SK-N-SH (cell line): ENCODE measurements around the gene IQCE. TPM values are rescaled to one million over a fixed set of nuclear protein-coding genes. Genes with fewer than 3 reads are reported as not detected.

Experiments used
- CTCF ChIA-PET: fragments of 300-600, 350-600 bp; formaldehyde crosslinking; extraction: SDS; loops from one replicate; lab custom pipeline; 2021; lab: Yijun Ruan, JAX
- POLR2A ChIA-PET: fragments of 350-600 bp; sonication (Branson Sonifier 250); formaldehyde crosslinking; extraction: SDS; loops from one replicate; lab custom pipeline; 2020; ENCODE audit warnings: antibody characterized with exemption, inconsistent platforms; lab: Yijun Ruan, JAX
- DNase-seq: peaks from one replicate; pipeline ENCODE4 v3.0.0; 2012
- H2AFZ ChIP-seq: fragments of 200-600 bp; sonication (generic); 2 replicates; pipeline ENCODE4 v1.8.1; 2016; ENCODE audit warnings: antibody characterized with exemption, mild to moderate bottlenecking, low read depth
- H3F3A ChIP-seq: fragments of 200-600 bp; sonication (generic); replicated peaks from 2 replicates; pipeline ENCODE3; 2016; ENCODE audit warnings: antibody characterized with exemption, mild to moderate bottlenecking; ENCODE audit not compliant: insufficient read depth
- H3K27ac ChIP-seq, 2 experiments: fragments of 200-500 bp in 1 of 2; fragments of 200-600 bp in 1 of 2; sonication (Bioruptor generic) in 1 of 2; sonication (generic), shearing (Covaris generic) in 1 of 2; 2 replicates each; pipeline versions ENCODE4 v1.5.1 to v1.6.1; 2014 to 2016; ENCODE audit warnings: low read depth in 2 of 2, inconsistent platforms in 1 of 2, low read length in 1 of 2, mild to moderate bottlenecking in 1 of 2, mixed read lengths in 1 of 2
- H3K27me3 ChIP-seq: fragments of 200-600 bp; sonication (generic), shearing (Covaris generic); 2 replicates; pipeline ENCODE4 v1.6.1; 2016; ENCODE audit warnings: mixed run types; ENCODE audit not compliant: insufficient read depth
- H3K36me3 ChIP-seq, 2 experiments: fragments of 200-500 bp in 1 of 2; fragments of 200-600 bp in 1 of 2; sonication (Bioruptor generic) in 1 of 2; sonication (generic) in 1 of 2; replicated peaks in 1 of 2; 2 replicates each; pipeline versions ENCODE3 to v1.5.1; 2014 to 2016; ENCODE audit warnings: low read length in 1 of 2, mild to moderate bottlenecking in 1 of 2; ENCODE audit not compliant: insufficient read depth in 2 of 2, control insufficient read depth in 1 of 2
- H3K4me1 ChIP-seq, 2 experiments: fragments of 200-500 bp in 1 of 2; fragments of 200-600 bp in 1 of 2; sonication (Bioruptor generic) in 1 of 2; sonication (generic), shearing (Covaris generic) in 1 of 2; 2 replicates each; pipeline versions ENCODE4 v1.5.1 to v1.6.1; 2014 to 2016; ENCODE audit warnings: low read depth in 1 of 2, low read length in 1 of 2, mixed run types in 1 of 2; ENCODE audit not compliant: insufficient read depth in 2 of 2, control insufficient read depth in 1 of 2
- H3K4me2 ChIP-seq: fragments of 200-600 bp; sonication (generic), shearing (Covaris generic); 2 replicates; pipeline ENCODE4 v1.6.1; 2017; ENCODE audit warnings: mixed run types
- H3K4me3 ChIP-seq, 2 experiments: fragments of 200-500 bp in 1 of 2; fragments of 200-600 bp in 1 of 2; sonication (Bioruptor generic) in 1 of 2; sonication (generic), shearing (Covaris generic) in 1 of 2; 2 replicates each; pipeline versions ENCODE4 v1.5.1 to v1.8.1; 2014 to 2016; ENCODE audit warnings: low read depth in 2 of 2, inconsistent platforms in 1 of 2, low read length in 1 of 2, mild to moderate bottlenecking in 1 of 2, mixed read lengths in 1 of 2, moderate library complexity in 1 of 2
- H3K79me2 ChIP-seq: fragments of 200-600 bp; sonication (generic); 2 replicates; pipeline ENCODE4 v1.8.1; 2017; ENCODE audit warnings: mild to moderate bottlenecking; ENCODE audit not compliant: insufficient read depth
- H3K9ac ChIP-seq: fragments of 200-600 bp; sonication (generic); 2 replicates; pipeline ENCODE4 v1.6.1; 2017; ENCODE audit warnings: mixed run types
- H3K9me2 ChIP-seq: fragments of 200-600 bp; sonication (generic); 2 replicates; pipeline ENCODE4 v1.6.1; 2017; ENCODE audit warnings: mixed run types
- H3K9me3 ChIP-seq: fragments of 200-600 bp; sonication (generic); 2 replicates; pipeline ENCODE4 v1.6.1; 2017; ENCODE audit warnings: mixed run types, mild to moderate bottlenecking, moderate library complexity
- H4K20me1 ChIP-seq: fragments of 200-600 bp; sonication (generic); 2 replicates; pipeline ENCODE4 v1.6.1; 2017; ENCODE audit warnings: mild to moderate bottlenecking, mixed run types; ENCODE audit not compliant: insufficient read depth
- EP300 ChIP-seq, 2 experiments: IDR thresholded peaks; 2 replicates each; pipeline versions ENCODE4 v1.4.0 to v1.6.1; 2012; ENCODE audit warnings: borderline replicate concordance in 1 of 2, low read depth in 1 of 2, low read length in 1 of 2
- EZH2phosphoT487 ChIP-seq: fragments of 200-600 bp; sonication (generic); IDR thresholded peaks from 2 replicates; pipeline ENCODE4 v1.6.1; 2017; ENCODE audit warnings: low read depth, mixed run types, mild to moderate bottlenecking, antibody characterized with exemption, moderate library complexity, borderline replicate concordance
- PBX3 ChIP-seq: IDR thresholded peaks from 2 replicates; pipeline ENCODE4; 2012
- POLR2AphosphoS5 ChIP-seq: IDR thresholded peaks from 2 replicates; pipeline ENCODE4 v1.6.1; 2012; ENCODE audit warnings: low read depth, low read length
- RAD21 ChIP-seq: IDR thresholded peaks from 2 replicates; pipeline ENCODE4 v1.6.1; 2012; ENCODE audit warnings: mild to moderate bottlenecking, low read length
- REST ChIP-seq: IDR thresholded peaks from 2 replicates; pipeline ENCODE4 v1.6.1; 2012; ENCODE audit warnings: mild to moderate bottlenecking, low read depth, low read length, moderate library complexity
- TAF1 ChIP-seq: IDR thresholded peaks from 2 replicates; pipeline ENCODE4 v1.6.1; 2012; ENCODE audit warnings: low read depth, mild to moderate bottlenecking, low read length, moderate library complexity, borderline replicate concordance
- USF1 ChIP-seq: IDR thresholded peaks from 2 replicates; pipeline ENCODE4 v1.4.0; 2012; ENCODE audit warnings: low read depth, borderline replicate concordance
- ZBTB33 ChIP-seq: IDR thresholded peaks from 2 replicates; pipeline ENCODE4 v1.4.0; 2012; ENCODE audit warnings: low read depth, borderline replicate concordance
- WGBS: methylation state at CpG from one replicate; pipeline ENCODE4 v1.1.6; 2017; ENCODE audit warnings: low lambda C conversion rate; 5-methylcytosine and 5-hydroxymethylcytosine counted together
- polyA plus RNA-seq, 3 experiments: library from polyadenylated mRNA; depleted of rRNA; stranded (reverse); fragments of >200 nt; gene quantifications; 2 replicates each; pipeline ENCODE4 v1.2.3, GENCODE V29; 2012

The IQCE gene
- polyA plus RNA-seq, 1 of the 3 experiments (the other 2 are of a cell fraction), result 14.4 TPM

- TF ChIP-seq PBX3 (no peak), USF1 (no peak), ZBTB33 (no peak), EP300 (IDR thresholded peaks at IDR 0.05; ENCODE audit: borderline replicate concordance in 1 of 2, low read depth in 1 of 2, low read length in 1 of 2) (no peak)
Observed at GRCh38 chr7:2551418-2551817, 7.4 kb upstream of the IQCE start (continued).

GRCh38 chr7:2553108-2553507, 5.7 kb upstream of the IQCE start:
- POLR2A ChIA-PET, result no interaction called here
- 0 out of 2 replicates have a peak overlapping the region, but pooled peaks have one; percentile 91 for H3K4me2 ChIP-seq
- H3K36me3 ChIP-seq, result peaks cover 18 to 34% of the 10 kb centered on the region in 2 experiments
- no peak overlapping the region for H2AFZ ChIP-seq
- WGBS, result 95% methylated on average over 10 of the region's 10 CpGs
- H3K27me3 ChIP-seq, result no peaks in the 10 kb centered on the region
- peaks cover 10% of the 10 kb centered on the region in 2 experiments; a peak in 3 of 4 replicates for H3K4me1 ChIP-seq
- H3K27ac ChIP-seq, result no peak overlapping the region
- no peaks in the 10 kb centered on the region for H3K9me2 ChIP-seq
- TF ChIP-seq RAD21, result no peak
- TF ChIP-seq TAF1, result no peak
- no peak for TF ChIP-seq EZH2phosphoT487
- TF ChIP-seq POLR2AphosphoS5, result no peak
- TF ChIP-seq REST, result no peak
- no peak for TF ChIP-seq ZBTB33
- H3F3A ChIP-seq, result peaks cover 13% of the 10 kb centered on the region
- H3K4me3 ChIP-seq, result no peak overlapping the region
- no peaks in the 10 kb centered on the region for H3K9me3 ChIP-seq
- H3K79me2 ChIP-seq, result peaks cover 45% of the 10 kb centered on the region
- CTCF ChIA-PET, result interaction anchor here (1.6 to 1.9 kb wide), 2 partner anchors 75 to 84 kb away, joined by 4 to 7 read pairs; no protein-coding TSS in a partner anchor
- no peak for DNase-seq
- H3K9ac ChIP-seq, result no peak overlapping the region
- peaks cover 9% of the 10 kb centered on the region; the same call in 1 of the 2 replicates for H4K20me1 ChIP-seq
